ENCODE results near the gene AACS. TPM values are rescaled to one million over a fixed set of nuclear protein-coding genes. Genes with fewer than 3 reads are reported as not detected.

AACS gene
- total and polyA plus RNA-seq, 4 donors = 15.4 to 33.5 (median 17.6) TPM

GRCh38 chr12:125129179-125129571 is 63.9 kb downstream of the AACS start:
- no peak overlapping the region for H3K27ac ChIP-seq (ENCODE audit: low read depth in 1 of 2, low read length in 1 of 2)
- peaks cover 0 to 2% (median 0%) of the 10 kb centered on the region in 4 donors for H3K9me3 ChIP-seq (ENCODE audit: control insufficient read depth in 4 of 4, insufficient read depth in 3 of 4, low read length in 3 of 4)
- no peaks in the 10 kb centered on the region for H3K4me1 ChIP-seq (ENCODE audit: control insufficient read depth in 5 of 5, insufficient read depth in 5 of 5, low read length in 5 of 5)
- ATAC-seq (ENCODE audit: insufficient read depth, low FRiP score) (no peak), DNase-seq (no peak)
- H3K4me3 ChIP-seq = no peak overlapping the region
- 92 to 95% methylated on average over 10 of the region's 10 CpGs for WGBS, 2 donors
- TF ChIP-seq CTCF (IDR thresholded peaks at IDR 0.05; ENCODE audit: control extremely low read depth, extremely low read depth) = no peak
- peaks cover 0 to 10% (median 9%) of the 10 kb centered on the region in 4 donors for H3K36me3 ChIP-seq (ENCODE audit: control insufficient read depth in 4 of 4, insufficient read depth in 4 of 4, low read length in 4 of 4)
- H3K27me3 ChIP-seq (ENCODE audit: control insufficient read depth in 3 of 3, insufficient read depth in 3 of 3, low read length in 2 of 3) = no peaks in the 10 kb centered on the region
- no peak overlapping the region for H3K9ac ChIP-seq (ENCODE audit: insufficient read depth in 1 of 2, low read length in 2 of 2)

DNA sequence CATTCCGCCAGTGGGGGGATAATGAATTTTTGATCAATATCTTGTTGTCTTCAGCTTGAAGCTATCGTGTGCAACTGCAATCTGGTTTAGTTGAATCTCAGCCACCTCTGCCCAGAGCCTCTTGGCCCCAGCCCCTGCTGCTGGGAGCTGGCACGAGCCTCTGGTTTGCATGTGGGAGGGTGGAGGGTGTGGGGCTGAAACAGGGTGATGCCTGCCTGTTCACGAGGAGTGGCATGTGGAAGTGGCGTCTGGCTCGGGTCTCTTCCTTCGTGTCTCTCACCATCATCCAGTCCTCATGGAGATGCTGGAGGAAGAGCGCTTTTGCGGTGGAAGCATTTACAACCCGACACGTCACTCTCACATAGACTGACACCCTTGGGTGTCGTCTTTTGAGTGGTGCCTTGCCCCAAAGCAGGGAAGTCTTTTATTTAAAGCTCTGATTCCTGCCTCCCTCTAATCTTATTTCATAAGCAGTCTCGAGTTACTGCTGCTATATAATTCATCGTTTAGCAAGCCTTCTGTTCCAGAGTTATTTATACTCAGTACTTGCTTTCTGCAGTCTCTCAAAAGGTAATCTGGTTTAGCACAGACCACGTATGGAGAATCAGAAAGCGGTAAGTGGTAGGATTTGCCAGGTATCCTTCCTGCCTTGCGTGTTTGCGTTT is 64.5 kb downstream of the AACS start:
- Histone ChIP-seq H3K27ac (ENCODE audit: low read depth in 1 of 2, low read length in 1 of 2) (no peak overlapping the region), H3K9ac (ENCODE audit: insufficient read depth in 1 of 2, low read length in 2 of 2) (no peak overlapping the region), H3K4me3 (no peak overlapping the region), H3K36me3 (ENCODE audit: control insufficient read depth in 4 of 4, insufficient read depth in 4 of 4, low read length in 4 of 4) (peaks cover 0 to 10% (median 9%) of the 10 kb centered on the region in 4 donors), H3K4me1 (ENCODE audit: control insufficient read depth in 5 of 5, insufficient read depth in 5 of 5, low read length in 5 of 5) (no peaks in the 10 kb centered on the region), H3K27me3 (ENCODE audit: control insufficient read depth in 3 of 3, insufficient read depth in 3 of 3, low read length in 2 of 3) (no peaks in the 10 kb centered on the region), H3K9me3 (ENCODE audit: control insufficient read depth in 4 of 4, insufficient read depth in 3 of 4, low read length in 3 of 4) (peaks cover 0 to 2% (median 0%) of the 10 kb centered on the region in 4 donors)
- DNase-seq (no peak), ATAC-seq (ENCODE audit: insufficient read depth, low FRiP score) (no peak)
- TF ChIP-seq CTCF (IDR thresholded peaks at IDR 0.05; ENCODE audit: control extremely low read depth, extremely low read depth) = no peak
- 93 to 94% methylated on average over 18 of the region's 18 CpGs for WGBS, 2 donors

GRCh38 chr12:125131958-125132357 is 66.7 kb downstream of the AACS start:
- Histone ChIP-seq H3K4me1 (ENCODE audit: control insufficient read depth in 5 of 5, insufficient read depth in 5 of 5, low read length in 5 of 5) (no peaks in the 10 kb centered on the region), H3K9me3 (ENCODE audit: control insufficient read depth in 4 of 4, insufficient read depth in 3 of 4, low read length in 3 of 4) (peaks cover 0 to 2% (median 0%) of the 10 kb centered on the region in 4 donors), H3K9ac (ENCODE audit: insufficient read depth in 1 of 2, low read length in 2 of 2) (no peak overlapping the region), H3K4me3 (no peak overlapping the region), H3K36me3 (ENCODE audit: control insufficient read depth in 4 of 4, insufficient read depth in 4 of 4, low read length in 4 of 4) (peaks cover 0 to 12% (median 9%) of the 10 kb centered on the region in 4 donors), H3K27ac (ENCODE audit: low read depth in 1 of 2, low read length in 1 of 2) (no peak overlapping the region), H3K27me3 (ENCODE audit: control insufficient read depth in 3 of 3, insufficient read depth in 3 of 3, low read length in 2 of 3) (no peaks in the 10 kb centered on the region)
- DNase-seq = no peak
- WGBS, 2 donors = 77 to 89% methylated on average over 8 of the region's 8 CpGs
- TF ChIP-seq CTCF (IDR thresholded peaks at IDR 0.05; ENCODE audit: control extremely low read depth, extremely low read depth) = no peak
- no peak for ATAC-seq (ENCODE audit: insufficient read depth, low FRiP score)
